GM12878 (cell line): Measurements from ENCODE around the gene CCDC12. TPM values are rescaled to one million over a fixed set of nuclear protein-coding genes. Genes with fewer than 3 reads are reported as not detected.

Source experiments
- ATAC-seq: fragments of 200-7000 bp; cut with Tn5 transposase; 3 replicates; pipeline ENCODE4 v1.9.1; 2020; ENCODE audit warnings: mild to moderate bottlenecking, moderate library complexity
- BruUV-seq: library from RNA; stranded (reverse); fragments of 400-500 nt; replicated peaks from 2 replicates; lab custom pipeline; 2021; lab: Mats Ljungman, UMichigan
- CTCF ChIA-PET: fragments of 300-600 bp; sonication (Branson Sonifier 250); formaldehyde crosslinking; extraction: SDS; loops from one replicate; lab custom pipeline; 2021; ENCODE audit warnings: inconsistent platforms; lab: Yijun Ruan, JAX
- POLR2A ChIA-PET: fragments of 350-600 bp; formaldehyde crosslinking; extraction: SDS; loops from one replicate; lab custom pipeline; 2021; ENCODE audit warnings: inconsistent platforms; lab: Charles Lee
- RAD21 ChIA-PET: fragments of 300-600 bp; sonication (Branson Sonifier 250); formaldehyde crosslinking; loops from one replicate; lab custom pipeline; 2023; ENCODE audit warnings: antibody characterized with exemption; ENCODE audit not compliant: unreplicated experiment; lab: Charles Lee
- SMC1A ChIA-PET: fragments of 300-600 bp; sonication (Branson Sonifier 250); formaldehyde crosslinking; loops from one replicate; lab custom pipeline; 2023; ENCODE audit not compliant: unreplicated experiment, uncharacterized antibody; lab: Charles Lee
- DNase-seq: peaks from one replicate; pipeline ENCODE4 v3.0.0-alpha.2; 2011; ENCODE audit warnings: low read depth, low spot score
- FAIRE-seq: peaks from 3 replicates; lab custom pipeline; 2011; peaks lifted over from hg19 to GRCh38; lab: Jason Lieb, UNC
- H2AFZ ChIP-seq: 2 replicates; pipeline ENCODE4 v1.6.0; 2011; ENCODE audit warnings: low read depth, low read length, control low read depth; ENCODE audit not compliant: control insufficient read depth
- H3K27ac ChIP-seq: 2 replicates; pipeline ENCODE4 v1.5.1; 2011; ENCODE audit warnings: control low read depth; ENCODE audit not compliant: control insufficient read depth, insufficient read depth
- H3K27me3 ChIP-seq, 2 experiments: replicated peaks in 1 of 2; 2 replicates each; pipeline versions ENCODE4 v1.6.0 to v1.6.1; 2011; ENCODE audit warnings: low read length in 1 of 2; ENCODE audit not compliant: control insufficient read depth in 2 of 2, insufficient read depth in 2 of 2
- H3K36me3 ChIP-seq, 2 experiments: 2 replicates each; pipeline ENCODE4 v1.5.1; 2011; ENCODE audit warnings: low read length in 1 of 2; ENCODE audit not compliant: control insufficient read depth in 2 of 2, insufficient read depth in 2 of 2
- H3K4me1 ChIP-seq: 2 replicates; pipeline ENCODE4 v1.6.1; 2011; ENCODE audit warnings: mild to moderate bottlenecking, low read length, moderate library complexity, mixed read lengths; ENCODE audit not compliant: control insufficient read depth, insufficient read depth
- H3K4me2 ChIP-seq: 2 replicates; pipeline ENCODE4 v1.6.0; 2011; ENCODE audit warnings: control low read depth; ENCODE audit not compliant: control insufficient read depth, insufficient read depth
- H3K4me3 ChIP-seq: fragments of 200-600 bp; sonication (generic); 2 replicates; pipeline ENCODE4 v1.5.1; 2016
- H3K79me2 ChIP-seq: 2 replicates; pipeline ENCODE4 v1.6.0; 2011; ENCODE audit warnings: low read length; ENCODE audit not compliant: control insufficient read depth, insufficient read depth
- H3K9ac ChIP-seq: 2 replicates; pipeline ENCODE4 v1.8.0; 2011; ENCODE audit warnings: low read length, control low read depth, mixed read lengths; ENCODE audit not compliant: control insufficient read depth, insufficient read depth
- H3K9me3 ChIP-seq: replicated peaks from 3 replicates; pipeline ENCODE4 v1.5.1; 2011; ENCODE audit warnings: mild to moderate bottlenecking, low read length; ENCODE audit not compliant: control insufficient read depth, insufficient read depth
- H4K20me1 ChIP-seq: 2 replicates; pipeline ENCODE4 v1.6.0; 2011; ENCODE audit not compliant: control insufficient read depth, insufficient read depth
- ATF7 ChIP-seq: fragments of 450-650 bp; IDR thresholded peaks from 2 replicates; pipeline ENCODE4 v1.6.1; 2016; ENCODE audit warnings: low read depth, mild to moderate bottlenecking
- BMI1 ChIP-seq: fragments of 450-650 bp; IDR thresholded peaks from 2 replicates; pipeline ENCODE4 v1.6.1; 2016; ENCODE audit warnings: mild to moderate bottlenecking, moderate library complexity, borderline replicate concordance
- CBX5 ChIP-seq: sonication (generic); IDR thresholded peaks from 2 replicates; pipeline ENCODE4 v1.6.1; 2016; ENCODE audit warnings: low read depth, moderate library complexity, mild to moderate bottlenecking, inconsistent platforms
- CUX1 ChIP-seq: IDR thresholded peaks from 2 replicates; pipeline ENCODE4 v1.6.1; 2012; ENCODE audit warnings: improper control_type of control experiment, low read depth, low read length; ENCODE audit not compliant: insufficient replicate concordance
- E2F4 ChIP-seq: IDR thresholded peaks from 2 replicates; pipeline ENCODE4 v1.6.1; 2012; ENCODE audit warnings: low read depth, low read length, improper control_type of control experiment
- EGR1 ChIP-seq, 2 experiments: IDR thresholded peaks; 1 replicate in 1 of 2; 2 replicates in 1 of 2; pipeline ENCODE4 v1.6.1; 2011 to 2012; ENCODE audit warnings: low read depth in 2 of 2, low read length in 2 of 2, borderline replicate concordance in 1 of 2, mild to moderate bottlenecking in 1 of 2, moderate library complexity in 1 of 2
- HDGF ChIP-seq: fragments of 450-650 bp; IDR thresholded peaks from 2 replicates; pipeline ENCODE4 v1.6.1; 2016; ENCODE audit warnings: antibody characterized with exemption
- MLLT1 ChIP-seq: fragments of 450-650 bp; IDR thresholded peaks from 2 replicates; pipeline ENCODE4 v1.6.1; 2016; ENCODE audit warnings: mild to moderate bottlenecking
- STAT1 ChIP-seq: fragments of 450-650 bp; conservative IDR thresholded peaks from 2 replicates; pipeline ENCODE4 v1.6.1; 2014; ENCODE audit warnings: antibody characterized with exemption, mild to moderate bottlenecking
- STAT3 ChIP-seq: IDR thresholded peaks from 2 replicates; pipeline ENCODE4 v1.6.1; 2011; ENCODE audit warnings: low read depth, low read length, improper control_type of control experiment
- TCF7 ChIP-seq: IDR thresholded peaks from 2 replicates; pipeline ENCODE4 v1.6.1; 2014; ENCODE audit warnings: antibody characterized with exemption, borderline replicate concordance
- USF1 ChIP-seq: IDR thresholded peaks from 2 replicates; pipeline ENCODE4 v1.6.1; 2011; ENCODE audit warnings: borderline replicate concordance, low read depth, mild to moderate bottlenecking, moderate library complexity, mixed read lengths, low read length; ENCODE audit not compliant: insufficient read depth; ENCODE audit errors: extremely low read length
- YBX1 ChIP-seq: fragments of 450-650 bp; IDR thresholded peaks from 2 replicates; pipeline ENCODE4 v1.6.1; 2016; ENCODE audit warnings: antibody characterized with exemption
- ZNF274 ChIP-seq: IDR thresholded peaks from one replicate; pipeline ENCODE4 v1.8.0; 2011; ENCODE audit not compliant: insufficient read length, insufficient read depth
- WGBS: methylation state at CpG from one replicate; pipeline ENCODE4 v1.1.6; 2016; ENCODE audit warnings: low lambda C conversion rate; ENCODE audit not compliant: insufficient replicate concordance, insufficient coverage; ENCODE audit errors: missing lambda C conversion rate; 5-methylcytosine and 5-hydroxymethylcytosine counted together
- in situ Hi-C: fragments of 300-500 bp; cut with MboI; formaldehyde crosslinking; loops from 9 replicates; pipeline ENCODE4 v1.14.3; 2018; ENCODE audit warnings: mixed read lengths
- intact Hi-C: fragments of 100-400 bp; cut with micrococcal nuclease; formaldehyde crosslinking; loops from one replicate; pipeline ENCODE4 v1.14.2; 2022; ENCODE audit not compliant: unreplicated experiment
- polyA plus RNA-seq, 11 experiments: library from polyadenylated mRNA; depleted of rRNA in 4 of 11; unstranded in 6 of 11; stranded (reverse) in 5 of 11; fragments of >200 nt; fragmentation: Nextera tagmentation in 4 of 11; fragmentation: Illumina TruSeq in 1 of 11; extraction: Ambion mirVana in 4 of 11; extraction: Trizol in 1 of 11; gene quantifications; 1 replicate in 1 of 11; 2 replicates in 10 of 11; pipeline versions ENCODE4 v1.2.1 to v1.2.3, GENCODE V29; 2011 to 2016; ENCODE audit warnings: inconsistent platforms in 2 of 11, missing spikeins in 2 of 11, low read depth in 1 of 11
- total RNA-seq, 4 experiments: library from RNA; depleted of rRNA in 3 of 4; stranded (reverse); fragments of >200 nt in 3 of 4; fragmentation: Illumina TruSeq in 1 of 4; extraction: Trizol in 1 of 4; gene quantifications; 2 replicates each; pipeline versions ENCODE4 v1.2.1 to v1.2.3, GENCODE V29; 2013 to 2021

The CCDC12 gene
- total and polyA plus RNA-seq, 10 of the 15 experiments (the other 5 are each of a cell fraction or from before 2014, with no cell fraction given) = 9.2 to 91.4 (median 61.3) TPM

- TF ChIP-seq USF1 (no peak), ZNF274 (no peak), MLLT1 (no peak), E2F4 (no peak), STAT1 (no peak), TCF7 (no peak), STAT3 (no peak), YBX1 (no peak)
These were observed 12.7 kb upstream of the CCDC12 start (continued) for GRCh38 chr3:46989146-46989810.

GRCh38 chr3:46988616-46989015 is 12.1 kb upstream of the CCDC12 start:
- 58% methylated on average over 4 of the region's 4 CpGs for WGBS
- TF ChIP-seq ATF7 (no peak), CUX1 (no peak), EGR1 (IDR thresholded peaks at IDR 0.05; ENCODE audit: borderline replicate concordance in 1 of 2, low read depth in 2 of 2, low read length in 2 of 2) (no peak), BMI1 (no peak), CBX5 (no peak), HDGF (no peak), TCF7 (no peak)

More at GRCh38 chr3:46988616-46989015, 12.1 kb upstream of the CCDC12 start:
- no TSS peak for BruUV-seq
- POLR2A ChIA-PET = interaction anchor here (0.5 kb wide), 1 partner anchor 1160 kb away, joined by 7 read pairs; no protein-coding TSS in a partner anchor
- intact Hi-C loops = no loop called here
- Histone ChIP-seq H4K20me1 (no peaks in the 10 kb centered on the region), H3K9me3 (no peaks in the 10 kb centered on the region), H2AFZ (no peak overlapping the region), H3K36me3 (peaks cover 8 to 11% of the 10 kb centered on the region in 2 experiments; a peak in 3 of 4 replicates), H3K27ac (peak overlapping the region; percentile 98), H3K27me3 (no peaks in the 10 kb centered on the region), H3K79me2 (peaks cover 46% of the 10 kb centered on the region), H3K4me2 (peak overlapping the region; percentile 99), H3K4me1 (peaks cover 62% of the 10 kb centered on the region), H3K9ac (no peak overlapping the region; the same call in 1 of the 2 replicates), H3K4me3 (peak overlapping the region; percentile 57)
- DNase-seq = no peak
- in situ Hi-C loops = no loop called here
- RAD21 ChIA-PET = interaction anchor here (1.4 kb wide), 2 partner anchors 30 to 36 kb away, joined by 3 to 4 read pairs; no protein-coding TSS in a partner anchor
- CTCF ChIA-PET = no interaction called here
- FAIRE-seq = no peak
- SMC1A ChIA-PET = interaction anchor here (1.1 kb wide), 1 partner anchor 35 kb away, joined by 3 read pairs; no protein-coding TSS in a partner anchor
- ATAC-seq = no peak
